Large intestine (tissue), 3 donors: ENCODE measurements around the gene INTS12. TPM values are rescaled to one million over a fixed set of nuclear protein-coding genes. Genes with fewer than 3 reads are reported as not detected.
"Not testable (repeated sequence)": the region's sequence is repeated elsewhere in the genome, so short reads cannot be mapped to it uniquely, and the experiment has no call there.

Experiments
- DNase-seq, 2 donors: peaks; one replicate each; pipeline versions ENCODE4 v3.0.0 to v3.0.0-alpha.2; 2013
- H3K27ac ChIP-seq: one replicate; pipeline ENCODE4 v1.5.1; 2013; ENCODE audit warnings: low read length
- H3K27me3 ChIP-seq: 2 replicates; pipeline ENCODE4 v1.6.1; 2013; ENCODE audit warnings: low read length; ENCODE audit not compliant: control insufficient read depth, insufficient read depth
- H3K36me3 ChIP-seq: 2 replicates; pipeline ENCODE4 v1.6.1; 2013; ENCODE audit warnings: low read length; ENCODE audit not compliant: control insufficient read depth, insufficient read depth
- H3K4me1 ChIP-seq: one replicate; pipeline ENCODE4 v1.6.1; 2013; ENCODE audit warnings: low read length; ENCODE audit not compliant: control insufficient read depth, insufficient read depth
- H3K4me3 ChIP-seq: one replicate; pipeline ENCODE4 v1.5.1; 2013; ENCODE audit warnings: low read length
- H3K9me3 ChIP-seq: one replicate; pipeline ENCODE4 v1.6.1; 2013; ENCODE audit warnings: mild to moderate bottlenecking, low read depth, low read length, moderate library complexity; ENCODE audit not compliant: control insufficient read depth
- WGBS: methylation state at CpG from one replicate; pipeline ENCODE4 v1.1.5; 2013; ENCODE audit warnings: low lambda C conversion rate; ENCODE audit not compliant: insufficient coverage; 5-methylcytosine and 5-hydroxymethylcytosine counted together
- polyA plus RNA-seq: library from polyadenylated mRNA; unstranded; fragments of 120-200 nt; gene quantifications from one replicate; pipeline ENCODE4 v1.2.1, GENCODE V29; 2013

Gene INTS12
- polyA plus RNA-seq, 1 donor: 24.7 TPM

DNA sequence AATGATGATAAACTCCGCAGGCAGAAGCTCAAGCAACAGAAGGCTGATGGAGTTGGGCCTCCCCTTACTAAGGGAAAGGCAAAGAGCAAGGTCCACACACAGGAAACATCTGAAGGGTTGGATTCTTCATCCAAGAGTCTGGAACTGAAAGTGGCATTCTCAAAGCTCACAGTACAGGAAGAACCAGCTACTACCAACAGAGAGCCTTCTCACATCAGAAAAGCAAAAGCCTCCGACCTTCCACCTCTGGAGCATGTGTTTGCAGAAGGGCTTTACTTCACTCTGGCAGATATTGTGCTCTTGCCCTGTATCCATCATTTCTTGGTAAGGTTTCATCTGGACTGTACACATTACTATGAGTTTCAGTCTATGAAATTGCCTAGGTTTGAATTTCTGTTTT lies 10.7 kb upstream of the INTS12 start:
- Histone ChIP-seq H3K27me3 (no peaks in the 10 kb centered on the region), H3K9me3 (no peaks in the 10 kb centered on the region), H3K27ac (peak overlapping the region; percentile 42), H3K4me1 (peaks cover 2% of the 10 kb centered on the region), H3K36me3 (no peaks in the 10 kb centered on the region), H3K4me3 (no peak overlapping the region)
- WGBS: no CpG with 5 or more reads among the region's 2 CpGs
- peak; percentile 61 to 80 for DNase-seq

DNA sequence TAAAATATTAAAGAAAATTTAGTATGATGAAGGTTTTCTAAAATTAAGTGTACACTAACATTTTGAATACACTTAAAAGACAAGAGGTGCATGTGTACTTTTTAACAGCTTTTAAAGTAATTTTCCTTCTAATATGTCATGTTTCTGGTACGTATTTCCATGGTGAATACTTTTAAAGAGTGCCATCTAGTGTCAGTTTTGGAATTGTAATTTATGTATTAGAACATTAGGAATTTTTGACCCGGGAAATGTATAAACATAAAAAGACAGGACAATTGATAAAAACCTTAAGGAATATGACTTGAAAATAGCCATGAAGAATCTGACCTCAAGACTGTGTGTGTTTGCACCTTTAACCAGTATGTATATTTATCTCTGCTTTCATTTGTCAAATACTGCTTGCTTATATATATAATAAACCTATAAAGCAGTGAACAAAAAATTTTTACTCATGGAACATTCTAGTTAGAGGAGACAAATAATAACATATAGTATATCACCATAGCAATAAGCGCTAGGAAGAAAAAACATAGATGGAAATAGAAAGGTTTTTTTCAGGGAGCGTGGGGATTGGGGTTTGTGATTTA lies 7.3 kb upstream of the INTS12 start:
- no peak overlapping the region for H3K27ac ChIP-seq
- peak in 1 of 2 donors; percentile 30 for DNase-seq
- H3K4me1 ChIP-seq: peaks cover 2% of the 10 kb centered on the region
- H3K4me3 ChIP-seq: no peak overlapping the region
- no peaks in the 10 kb centered on the region for H3K27me3 ChIP-seq
- 56% methylated on average over 2 of the region's 4 CpGs for WGBS
- H3K9me3 ChIP-seq: no peaks in the 10 kb centered on the region
- no peaks in the 10 kb centered on the region for H3K36me3 ChIP-seq

DNA sequence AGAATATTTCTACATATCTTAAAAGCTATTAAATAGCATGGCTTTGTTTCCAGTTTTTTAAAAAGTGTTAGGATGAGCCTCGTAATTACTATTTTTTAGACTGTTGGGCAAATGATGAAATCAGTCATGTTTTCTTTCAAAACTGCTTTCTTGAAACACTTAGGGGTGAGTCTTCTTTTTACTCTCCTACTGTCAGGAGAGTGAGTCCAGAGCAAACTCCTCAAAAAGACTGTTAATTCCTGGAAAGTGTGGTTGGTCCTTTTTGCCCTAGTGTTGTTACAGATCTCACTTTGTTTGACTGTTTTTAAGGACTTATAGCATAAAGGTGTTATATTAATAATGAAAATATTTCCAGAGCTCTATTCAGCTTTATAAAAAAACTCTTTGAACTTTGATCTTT lies 6.4 kb upstream of the INTS12 start:
- 100% methylated on average over 1 of the region's 1 CpG for WGBS
- no peaks in the 10 kb centered on the region for H3K27me3 ChIP-seq
- peaks cover 2% of the 10 kb centered on the region for H3K4me1 ChIP-seq
- no peaks in the 10 kb centered on the region for H3K36me3 ChIP-seq
- no peak for DNase-seq
- H3K4me3 ChIP-seq: no peak overlapping the region
- H3K9me3 ChIP-seq: no peaks in the 10 kb centered on the region
- no peak overlapping the region for H3K27ac ChIP-seq

DNA sequence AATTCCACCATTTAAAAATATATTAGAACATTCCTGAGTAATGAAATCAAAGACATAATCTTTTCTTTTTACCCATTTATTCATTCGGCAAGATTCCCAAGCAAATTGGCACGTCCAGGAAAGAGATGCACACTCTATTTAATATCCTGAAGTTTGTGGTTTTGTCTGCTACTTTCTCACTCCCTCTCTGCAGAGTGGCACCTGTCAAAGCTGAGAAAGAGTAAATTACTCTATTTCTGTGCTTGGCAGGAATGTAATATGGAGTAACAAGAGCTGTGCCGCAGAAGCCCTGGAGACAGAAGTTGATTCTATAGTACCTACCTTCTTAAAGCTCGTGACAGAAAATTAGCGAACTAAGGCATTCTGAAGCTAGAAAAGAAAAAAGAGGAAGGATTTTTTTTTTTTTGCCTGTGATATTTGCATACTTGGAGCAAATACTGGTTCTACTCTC lies 5.6 kb upstream of the INTS12 start:
- Histone ChIP-seq H3K36me3 (no peaks in the 10 kb centered on the region), H3K27me3 (no peaks in the 10 kb centered on the region), H3K9me3 (no peaks in the 10 kb centered on the region), H3K27ac (no peak overlapping the region), H3K4me1 (peaks cover 2% of the 10 kb centered on the region), H3K4me3 (no peak overlapping the region)
- DNase-seq: no peak
- no CpG with 5 or more reads among the region's 5 CpGs for WGBS

DNA sequence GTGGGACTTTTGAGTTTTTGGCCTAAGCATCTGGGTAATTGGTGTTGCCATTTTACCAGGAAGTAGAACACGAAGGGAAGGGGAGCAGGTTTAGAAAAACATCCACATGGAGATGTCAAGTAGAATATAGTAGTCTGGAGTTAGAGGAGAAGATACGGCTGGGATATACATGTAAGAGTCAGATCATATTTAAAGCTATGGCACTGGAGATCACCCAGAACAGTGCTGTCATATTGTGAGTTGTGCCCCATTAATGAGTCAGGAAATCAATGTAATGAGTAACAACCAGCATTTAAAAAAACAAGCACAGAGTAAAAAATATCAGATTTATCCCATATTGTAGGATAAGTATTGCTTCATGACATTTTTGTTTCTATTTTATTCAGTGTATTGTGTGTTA lies 4.3 kb upstream of the INTS12 start:
- DNase-seq: no peak
- H3K9me3 ChIP-seq: no peaks in the 10 kb centered on the region
- WGBS: no CpG with 5 or more reads among the region's 2 CpGs
- H3K4me3 ChIP-seq: no peak overlapping the region
- H3K36me3 ChIP-seq: no peaks in the 10 kb centered on the region
- H3K27ac ChIP-seq: no peak overlapping the region
- no peaks in the 10 kb centered on the region for H3K4me1 ChIP-seq
- H3K27me3 ChIP-seq: no peaks in the 10 kb centered on the region

DNA sequence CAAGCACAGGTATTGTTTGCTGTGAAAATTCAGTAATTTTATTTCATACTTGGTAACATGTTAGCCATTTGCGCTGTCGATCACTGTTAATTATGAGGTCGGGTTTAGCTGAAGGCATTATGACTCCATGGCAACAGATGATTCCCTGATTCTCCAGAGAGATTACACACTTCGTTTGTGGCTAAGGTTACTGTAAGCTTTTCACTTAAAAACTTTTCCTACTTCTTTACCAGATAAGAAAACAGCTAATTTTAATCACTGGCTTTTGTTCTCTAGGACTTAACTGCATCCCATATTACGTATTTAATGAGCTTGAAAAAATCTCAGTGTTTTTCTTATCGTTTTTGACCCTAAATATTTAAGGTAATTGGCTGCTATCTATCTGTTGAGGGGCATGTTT lies 2.2 kb upstream of the INTS12 start:
- no peak for DNase-seq
- H3K4me3 ChIP-seq: no peak overlapping the region
- no peaks in the 10 kb centered on the region for H3K36me3 ChIP-seq
- H3K27me3 ChIP-seq: no peaks in the 10 kb centered on the region
- peaks cover 5% of the 10 kb centered on the region for H3K4me1 ChIP-seq
- H3K27ac ChIP-seq: no peak overlapping the region
- no peaks in the 10 kb centered on the region for H3K9me3 ChIP-seq
- WGBS: 81% methylated on average over 2 of the region's 6 CpGs

DNA sequence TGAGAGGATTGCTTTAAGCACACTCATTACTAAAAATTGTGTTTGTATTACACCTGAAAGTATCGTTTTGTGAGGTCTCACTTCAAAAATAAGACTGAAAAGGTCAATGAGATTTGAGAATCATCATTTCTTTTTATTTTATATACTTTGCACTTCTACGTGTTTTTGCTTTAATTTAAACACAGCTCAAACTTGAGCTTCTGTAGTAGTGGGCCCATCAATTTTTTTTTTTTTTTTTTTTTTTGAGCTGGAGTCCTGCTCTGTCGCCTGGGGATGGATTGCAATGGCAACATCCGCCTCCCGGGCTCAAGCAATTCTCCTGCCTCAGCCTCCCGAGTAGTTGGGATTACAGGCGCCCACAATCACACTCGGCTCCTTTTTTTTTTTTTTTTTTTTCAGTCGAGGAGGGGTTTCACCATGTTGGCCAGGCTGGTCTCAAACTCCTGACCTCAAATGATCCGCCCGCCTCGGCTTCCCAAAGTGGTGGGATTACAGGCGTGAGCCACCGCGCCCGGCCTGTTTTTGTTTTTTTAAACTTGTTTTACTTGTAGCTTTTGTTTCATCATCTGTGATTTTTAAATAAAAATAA lies 1.6 kb upstream of the INTS12 start:
- no peaks in the 10 kb centered on the region for H3K27me3 ChIP-seq
- no peaks in the 10 kb centered on the region for H3K36me3 ChIP-seq
- WGBS: 56% methylated on average over 2 of the region's 16 CpGs
- H3K9me3 ChIP-seq: no peaks in the 10 kb centered on the region
- H3K4me3 ChIP-seq: no peak overlapping the region
- no peak for DNase-seq
- no peak overlapping the region for H3K27ac ChIP-seq
- peaks cover 5% of the 10 kb centered on the region for H3K4me1 ChIP-seq

DNA sequence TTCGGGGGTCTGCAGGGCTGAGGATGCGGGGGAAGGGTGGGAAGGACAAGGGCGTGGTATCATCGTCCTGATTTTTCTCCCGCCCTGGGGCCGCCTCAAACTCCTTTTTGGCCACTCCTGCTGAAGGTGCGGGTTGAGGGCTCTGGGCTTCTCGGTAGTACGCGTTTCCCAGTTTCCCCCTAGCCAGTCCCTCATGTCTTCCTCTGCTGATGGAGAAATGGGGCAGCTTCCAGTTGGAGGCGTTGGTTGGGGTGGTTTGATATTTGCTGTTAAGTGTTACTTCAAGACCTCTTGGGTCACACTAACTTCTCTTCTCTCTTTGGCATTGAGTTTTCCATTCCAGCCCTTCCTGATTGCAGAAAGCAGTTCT lies 577 bp upstream of the INTS12 start:
- H3K4me1 ChIP-seq: peaks cover 5% of the 10 kb centered on the region
- H3K27me3 ChIP-seq: no peaks in the 10 kb centered on the region
- no peak for DNase-seq
- H3K27ac ChIP-seq: peak overlapping the region; percentile 97
- H3K4me3 ChIP-seq: peak overlapping the region; percentile 94
- no peaks in the 10 kb centered on the region for H3K36me3 ChIP-seq
- WGBS: no CpG with 5 or more reads among the region's 11 CpGs
- H3K9me3 ChIP-seq: no peaks in the 10 kb centered on the region

DNA sequence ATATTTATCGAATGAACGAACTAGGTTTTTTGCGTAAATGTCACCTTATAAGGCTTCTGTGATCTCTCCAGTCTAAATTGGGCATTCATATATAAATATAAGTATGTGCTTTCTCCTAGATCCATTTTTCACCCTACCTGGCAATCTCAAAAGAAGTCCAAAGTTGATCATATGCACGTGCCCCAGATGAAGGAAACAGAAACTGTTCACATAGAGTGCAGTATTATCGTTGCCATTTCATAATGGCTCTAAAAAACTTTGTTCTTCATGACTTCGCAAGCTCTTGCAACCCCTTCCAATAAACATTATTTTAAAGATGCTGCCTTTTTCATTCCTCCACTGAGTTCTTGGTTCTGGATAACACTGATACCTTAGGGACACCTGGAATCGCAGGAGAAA lies 708 bp downstream of the INTS12 start:
- peak; percentile 33 to 74 for DNase-seq
- Histone ChIP-seq H3K27me3 (no peaks in the 10 kb centered on the region), H3K4me3 (peak overlapping the region; percentile 94), H3K4me1 (peaks cover 5% of the 10 kb centered on the region), H3K9me3 (no peaks in the 10 kb centered on the region), H3K27ac (peak overlapping the region; percentile 97), H3K36me3 (peaks cover 3% of the 10 kb centered on the region)
- 44% methylated on average over 3 of the region's 7 CpGs for WGBS

DNA sequence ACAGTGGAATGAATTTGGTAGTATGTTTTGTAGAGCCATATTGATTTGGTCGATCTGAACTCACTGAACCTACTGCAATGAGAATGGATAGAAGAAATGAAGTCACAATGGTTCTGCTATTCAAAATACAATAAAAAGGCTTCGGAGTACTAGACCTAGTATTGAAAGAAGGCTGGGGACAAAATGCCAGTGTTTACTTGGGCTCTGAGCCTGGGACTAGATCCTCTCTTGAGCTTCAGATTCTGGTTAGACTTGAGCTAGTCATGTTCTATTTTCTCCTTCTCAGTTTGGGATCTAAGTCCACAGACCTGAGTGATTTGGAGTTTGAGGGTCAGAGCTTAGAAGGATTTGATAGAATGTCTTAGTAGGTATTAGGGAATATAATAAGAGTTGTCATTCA lies 9.9 kb downstream of the INTS12 start:
- Histone ChIP-seq H3K27me3 (no peaks in the 10 kb centered on the region), H3K27ac (no peak overlapping the region), H3K4me1 (no peaks in the 10 kb centered on the region), H3K9me3 (no peaks in the 10 kb centered on the region), H3K4me3 (no peak overlapping the region), H3K36me3 (peaks cover 27% of the 10 kb centered on the region)
- no peak for DNase-seq
- WGBS: no CpG with 5 or more reads among the region's 2 CpGs

DNA sequence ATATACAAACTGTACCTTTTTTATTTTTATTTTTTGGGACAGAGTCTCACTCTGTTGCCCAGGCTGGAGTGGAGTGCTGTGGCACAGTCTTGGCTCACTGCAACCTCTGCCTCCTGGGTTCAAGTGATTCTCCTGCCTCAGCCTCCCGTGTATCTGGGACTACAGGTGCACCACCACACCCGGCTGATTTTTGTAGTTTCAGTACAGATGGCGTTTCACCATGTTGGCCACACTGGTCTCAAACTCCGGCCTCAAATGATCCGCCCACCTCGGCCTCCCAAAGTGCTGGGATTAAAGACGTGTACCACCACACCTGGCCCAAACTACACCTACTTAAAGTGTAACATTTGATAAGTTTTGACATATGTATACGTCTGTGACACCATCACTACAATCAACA lies 12.7 kb downstream of the INTS12 start:
- not testable (repeated sequence) for H3K4me1 ChIP-seq, H3K27ac ChIP-seq, H3K4me3 ChIP-seq, DNase-seq, H3K27me3 ChIP-seq, H3K9me3 ChIP-seq
- peaks cover 38% of the 10 kb centered on the region for H3K36me3 ChIP-seq
- 100% methylated on average over 1 of the region's 8 CpGs for WGBS
